Panc1 (cell line): Measurements from ENCODE around the gene ASTN2.

Experiments used
- CTCF ChIP-seq: fragments of 450-650 bp; IDR thresholded peaks from 2 replicates; pipeline ENCODE4 v1.5.1; 2017; ENCODE audit warnings: mild to moderate bottlenecking
- POLR2AphosphoS5 ChIP-seq: IDR thresholded peaks from 2 replicates; pipeline ENCODE4 v1.6.1; 2012; ENCODE audit warnings: mild to moderate bottlenecking, low read depth, low read length, moderate library complexity
- REST ChIP-seq, 2 experiments: IDR thresholded peaks; 2 replicates each; pipeline ENCODE4 v1.6.1; 2011 to 2012; ENCODE audit warnings: low read depth in 2 of 2, control low read depth in 1 of 2, low read length in 1 of 2, mild to moderate bottlenecking in 1 of 2, moderate library complexity in 1 of 2; ENCODE audit not compliant: insufficient read depth in 1 of 2
- TCF7L2 ChIP-seq: IDR thresholded peaks from 2 replicates; pipeline ENCODE4 v1.6.1; 2011; ENCODE audit warnings: mild to moderate bottlenecking, low read depth, low read length, inconsistent platforms

GRCh38 chr9:116928289-116928688 is 486.6 kb downstream of the ASTN2 start:
- no peak for TF ChIP-seq CTCF
- no peak for TF ChIP-seq POLR2AphosphoS5
- no peak for TF ChIP-seq TCF7L2
- no peak for TF ChIP-seq REST (IDR thresholded peaks at IDR 0.05; ENCODE audit: insufficient read depth in 1 of 2, low read depth in 2 of 2, low read length in 1 of 2)
